GM19193 (cell line): ENCODE data around the gene ZDHHC8.

ENCODE experiments used
- POLR2A ChIP-seq: IDR thresholded peaks from 4 replicates; pipeline ENCODE4 v1.6.1; 2011; ENCODE audit not compliant: insufficient read depth, insufficient read length; ENCODE audit errors: extremely low read depth

ZDHHC8 gene

GRCh38 chr22:20091690-20092476 lies 39.7 kb upstream of the ZDHHC8 start:
- no peak for TF ChIP-seq POLR2A

- TF ChIP-seq POLR2A, result no peak
Observed at GRCh38 chr22:20092477-20092854, 39.1 kb upstream of the ZDHHC8 start.

- no peak for TF ChIP-seq POLR2A
Observed at GRCh38 chr22:20093418-20094196, 38.0 kb upstream of the ZDHHC8 start.

GRCh38 chr22:20094197-20094807 lies 37.3 kb upstream of the ZDHHC8 start:
- TF ChIP-seq POLR2A, result no peak

- TF ChIP-seq POLR2A, result no peak
Observed at GRCh38 chr22:20095521-20095920, 36.1 kb upstream of the ZDHHC8 start.

GRCh38 chr22:20096574-20097420 lies 34.8 kb upstream of the ZDHHC8 start:
- no peak for TF ChIP-seq POLR2A

GRCh38 chr22:20099099-20099711 lies 32.4 kb upstream of the ZDHHC8 start:
- no peak for TF ChIP-seq POLR2A

GRCh38 chr22:20101638-20102037 lies 30.0 kb upstream of the ZDHHC8 start:
- no peak for TF ChIP-seq POLR2A

- no peak for TF ChIP-seq POLR2A
Observed at GRCh38 chr22:20102203-20102780, 29.3 kb upstream of the ZDHHC8 start.

GRCh38 chr22:20105456-20106204 lies 26.0 kb upstream of the ZDHHC8 start:
- TF ChIP-seq POLR2A, result no peak

GRCh38 chr22:20106205-20106848 lies 25.3 kb upstream of the ZDHHC8 start:
- TF ChIP-seq POLR2A, result no peak

- no peak for TF ChIP-seq POLR2A
Observed at GRCh38 chr22:20106849-20107237, 24.8 kb upstream of the ZDHHC8 start.

- no peak for TF ChIP-seq POLR2A
Observed at GRCh38 chr22:20107471-20107901, 24.1 kb upstream of the ZDHHC8 start.
